ENCODE measurements around the gene FRS3. TPM values are rescaled to one million over a fixed set of nuclear protein-coding genes. Genes with fewer than 3 reads are reported as not detected.

The FRS3 gene, protein sequence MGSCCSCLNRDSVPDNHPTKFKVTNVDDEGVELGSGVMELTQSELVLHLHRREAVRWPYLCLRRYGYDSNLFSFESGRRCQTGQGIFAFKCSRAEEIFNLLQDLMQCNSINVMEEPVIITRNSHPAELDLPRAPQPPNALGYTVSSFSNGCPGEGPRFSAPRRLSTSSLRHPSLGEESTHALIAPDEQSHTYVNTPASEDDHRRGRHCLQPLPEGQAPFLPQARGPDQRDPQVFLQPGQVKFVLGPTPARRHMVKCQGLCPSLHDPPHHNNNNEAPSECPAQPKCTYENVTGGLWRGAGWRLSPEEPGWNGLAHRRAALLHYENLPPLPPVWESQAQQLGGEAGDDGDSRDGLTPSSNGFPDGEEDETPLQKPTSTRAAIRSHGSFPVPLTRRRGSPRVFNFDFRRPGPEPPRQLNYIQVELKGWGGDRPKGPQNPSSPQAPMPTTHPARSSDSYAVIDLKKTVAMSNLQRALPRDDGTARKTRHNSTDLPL
- 1 to 10 TPM in 5 of 6 experiments, under 1 TPM in 1; 0.68 to 3.0 (median 1.9) TPM for total RNA-seq
- long read RNA-seq = 0 reads

DNA sequence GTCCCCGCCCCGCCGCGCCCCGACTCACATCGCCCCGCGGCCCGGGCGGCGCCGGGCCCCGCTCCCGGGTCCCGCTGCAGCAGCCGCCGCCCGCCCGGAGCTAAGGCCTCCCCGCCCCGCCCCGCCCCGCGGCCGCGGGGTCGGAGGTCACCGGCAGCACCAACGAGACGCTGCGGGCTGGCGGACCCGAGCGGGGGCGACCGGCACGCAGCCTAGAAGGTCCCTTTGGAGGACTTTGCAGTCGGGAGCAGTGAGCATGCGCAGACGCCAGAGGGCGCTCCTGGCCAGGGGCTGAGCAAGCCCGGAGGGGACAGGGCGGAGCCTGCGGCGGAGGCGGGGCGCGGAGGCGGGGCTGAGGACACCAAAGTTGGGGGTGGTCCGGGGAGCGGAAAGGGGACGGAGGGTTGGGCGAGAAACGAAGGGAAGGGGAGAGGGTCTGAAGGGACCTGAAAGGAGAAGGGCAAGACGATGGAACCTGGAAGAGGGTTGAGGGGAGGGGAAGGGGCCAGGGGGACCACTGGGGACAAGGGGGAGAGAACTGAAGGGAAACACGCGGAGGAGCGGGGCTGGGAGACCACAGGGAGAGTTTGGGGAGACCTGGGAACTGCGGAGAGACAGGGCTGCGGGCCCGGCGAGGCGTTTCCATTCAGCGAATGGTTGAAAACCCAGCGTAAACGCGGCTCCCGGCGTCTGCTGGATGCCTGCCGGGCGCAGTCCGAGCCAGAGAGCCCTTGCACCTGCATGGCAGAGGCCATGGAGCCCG lies at the start of gene FRS3:
TSS of gene FRS3 (minus strand) at position 113 of the 763 bp plus-strand sequence. CDS start 2,913 bp downstream, outside the sequence.
- TF ChIP-seq POLR2A (IDR thresholded peaks at IDR 0.05) (peak; percentile 21), CTCF (IDR thresholded peaks at IDR 0.05) (peak; percentile 79 to 97 (median 83))
- Histone ChIP-seq H3K36me3 (peaks cover 0 to 8% (median 3%) of the 10 kb centered on the region in 4 donors), H3K4me3 (peak within 1 kb of the TSS; percentile 65 to 85 (median 76)), H3K27me3 (no peaks in the 10 kb centered on the region), H3K9me3 (no peaks in the 10 kb centered on the region), H3K4me1 (peaks cover 0 to 17% (median 5%) of the 10 kb centered on the region in 4 donors), H3K27ac (peak within 1 kb of the TSS; percentile 66 to 88 (median 84))
- intact Hi-C loops (cut with DNase I) = loop anchor here (10.0 kb wide), 3 partner anchors 145 to 265 kb away; partner anchors contain the start of genes BYSL (in 1 of the 2) and MED20 (in 1 of the 2)
- DNase-seq (peak; percentile 99), ATAC-seq (peak; percentile 90 to 94 (median 92))
- whole genome bisulfite sequencing (ENCODE audit: insufficient coverage, low coverage, low lambda C conversion rate, missing lambda C conversion rate) = 0% methylated on average over 37 of the region's 73 CpGs

DNA sequence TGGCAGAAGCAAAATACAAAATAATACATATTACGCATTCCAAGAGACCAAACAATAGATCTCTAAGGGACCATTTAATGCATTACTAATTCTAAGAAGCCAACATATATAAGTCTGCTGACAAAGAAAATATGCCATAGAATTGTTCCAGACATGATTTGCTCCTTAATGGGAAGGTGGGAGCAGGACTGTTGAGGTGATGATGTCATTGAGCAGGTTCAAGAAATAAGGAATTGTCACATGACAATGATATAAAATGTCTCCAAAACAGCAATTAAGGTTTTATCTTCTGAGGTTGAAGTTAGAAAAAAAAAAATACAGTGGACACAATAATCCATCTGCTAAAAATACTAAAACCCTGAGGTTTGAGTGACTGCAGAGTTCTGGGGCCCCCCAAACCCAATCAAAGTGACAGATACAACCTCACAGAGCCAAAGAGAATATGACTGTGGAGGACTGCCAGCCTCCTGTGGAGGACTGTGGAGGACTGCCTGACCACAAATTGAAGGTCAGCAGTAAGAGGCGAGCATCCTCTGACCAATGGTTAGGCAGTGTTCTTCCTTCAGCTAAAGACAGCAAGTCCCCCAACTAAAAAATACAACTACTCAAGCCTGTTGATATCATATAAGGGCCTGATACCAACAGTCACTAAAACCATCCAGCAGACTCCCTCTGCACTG lies 46.8 kb upstream of the FRS3 start:
- ATAC-seq (no peak), DNase-seq (no peak)
- TF ChIP-seq CTCF (IDR thresholded peaks at IDR 0.05) = no peak
- TF ChIP-seq POLR2A (IDR thresholded peaks at IDR 0.05) = no peak
- intact Hi-C loops (cut with DNase I) = no loop called here
- no peak overlapping the region for H3K4me3 ChIP-seq
- H3K4me1 ChIP-seq = no peaks in the 10 kb centered on the region
- no peaks in the 10 kb centered on the region for H3K36me3 ChIP-seq
- H3K9me3 ChIP-seq = no peaks in the 10 kb centered on the region
- WGBS (ENCODE audit: insufficient coverage, low coverage, low lambda C conversion rate, missing lambda C conversion rate) = 100% methylated on average over 2 of the region's 2 CpGs
- H3K27ac ChIP-seq = no peak overlapping the region
- no peaks in the 10 kb centered on the region for H3K27me3 ChIP-seq

- DNase-seq (no peak), ATAC-seq (no peak)
- no peak overlapping the region for H3K27ac ChIP-seq
- H3K4me3 ChIP-seq = no peak overlapping the region
- no peaks in the 10 kb centered on the region for H3K27me3 ChIP-seq
- H3K4me1 ChIP-seq = no peaks in the 10 kb centered on the region
- TF ChIP-seq POLR2A (IDR thresholded peaks at IDR 0.05) = no peak
- TF ChIP-seq CTCF (IDR thresholded peaks at IDR 0.05) = no peak
- no peaks in the 10 kb centered on the region for H3K36me3 ChIP-seq
- intact Hi-C loops (cut with DNase I) = no loop called here
- 80% methylated on average over 10 of the region's 13 CpGs for WGBS (ENCODE audit: insufficient coverage, low coverage, low lambda C conversion rate, missing lambda C conversion rate)
- no peaks in the 10 kb centered on the region for H3K9me3 ChIP-seq
These were observed 45.2 kb upstream of the FRS3 start for GRCh38 chr6:41824571-41825569.
